GM12878 (cell line): ENCODE data around the gene SEC16A. TPM values are rescaled to one million over a fixed set of nuclear protein-coding genes. Genes with fewer than 3 reads are reported as not detected.
A peak's percentile ranks its signal among the peaks of the same experiment; 100 is the strongest.

ENCODE experiments used
- ASH2L ChIP-seq: fragments of 300-600, 200-600 bp; sonication (generic); IDR thresholded peaks from 2 replicates; pipeline ENCODE4 v1.6.1; 2017; ENCODE audit warnings: low read depth, mild to moderate bottlenecking, borderline replicate concordance
- BACH1 ChIP-seq: fragments of 450-650 bp; IDR thresholded peaks from 2 replicates; pipeline ENCODE4 v1.6.1; 2017; ENCODE audit warnings: mild to moderate bottlenecking, borderline replicate concordance
- CHD2 ChIP-seq: IDR thresholded peaks from 2 replicates; pipeline ENCODE4 v1.6.1; 2011; ENCODE audit warnings: low read depth, low read length, improper control_type of control experiment, borderline replicate concordance
- CUX1 ChIP-seq: IDR thresholded peaks from 2 replicates; pipeline ENCODE4 v1.6.1; 2012; ENCODE audit warnings: improper control_type of control experiment, low read depth, low read length; ENCODE audit not compliant: insufficient replicate concordance
- NFYA ChIP-seq: IDR thresholded peaks from 2 replicates; pipeline ENCODE4 v1.6.1; 2011; ENCODE audit warnings: low read depth, mild to moderate bottlenecking, low read length, improper control_type of control experiment, borderline replicate concordance
- NR2C1 ChIP-seq: fragments of 450-650 bp; IDR thresholded peaks from 2 replicates; pipeline ENCODE4 v1.6.1; 2017; ENCODE audit warnings: antibody characterized with exemption, mild to moderate bottlenecking, moderate library complexity
- NR2C2 ChIP-seq: IDR thresholded peaks from 2 replicates; pipeline ENCODE4 v1.6.1; 2011; ENCODE audit warnings: borderline replicate concordance, low read depth; ENCODE audit not compliant: control insufficient read depth, insufficient read length
- RAD51 ChIP-seq: fragments of 450-650 bp; IDR thresholded peaks from 2 replicates; pipeline ENCODE4 v1.6.1; 2016; ENCODE audit warnings: moderate library complexity, mild to moderate bottlenecking, inconsistent platforms
- RBBP5 ChIP-seq: fragments of 200-600 bp; sonication (generic); conservative IDR thresholded peaks from 2 replicates; pipeline ENCODE4 v1.6.1; 2016
- SRF ChIP-seq, 2 experiments: IDR thresholded peaks; 2 replicates each; pipeline ENCODE4 v1.6.1; 2011; ENCODE audit warnings: low read depth in 2 of 2, low read length in 2 of 2, mild to moderate bottlenecking in 1 of 2, moderate library complexity in 1 of 2
- TCF3 ChIP-seq: IDR thresholded peaks from 2 replicates; pipeline ENCODE4 v1.6.1; 2012; ENCODE audit warnings: low read depth, mild to moderate bottlenecking, low read length, borderline replicate concordance; ENCODE audit not compliant: insufficient read depth
- USF2 ChIP-seq: IDR thresholded peaks from 2 replicates; pipeline ENCODE4 v1.6.1; 2011; ENCODE audit warnings: low read depth, low read length, improper control_type of control experiment, borderline replicate concordance
- ZNF592 ChIP-seq: fragments of 450-650 bp; IDR thresholded peaks from 2 replicates; pipeline ENCODE4 v1.6.1; 2017; ENCODE audit warnings: mild to moderate bottlenecking, moderate library complexity
- ZNF687 ChIP-seq: fragments of 450-650 bp; IDR thresholded peaks from 2 replicates; pipeline ENCODE4 v1.6.1; 2017; ENCODE audit warnings: mild to moderate bottlenecking, moderate library complexity
- polyA plus RNA-seq, 11 experiments: library from polyadenylated mRNA; depleted of rRNA in 4 of 11; unstranded in 6 of 11; stranded (reverse) in 5 of 11; fragments of >200 nt; fragmentation: Nextera tagmentation in 4 of 11; fragmentation: Illumina TruSeq in 1 of 11; extraction: Ambion mirVana in 4 of 11; extraction: Trizol in 1 of 11; gene quantifications; 1 replicate in 1 of 11; 2 replicates in 10 of 11; pipeline versions ENCODE4 v1.2.1 to v1.2.3, GENCODE V29; 2011 to 2016; ENCODE audit warnings: inconsistent platforms in 2 of 11, missing spikeins in 2 of 11, low read depth in 1 of 11
- total RNA-seq, 4 experiments: library from RNA; depleted of rRNA in 3 of 4; stranded (reverse); fragments of >200 nt in 3 of 4; fragmentation: Illumina TruSeq in 1 of 4; extraction: Trizol in 1 of 4; gene quantifications; 2 replicates each; pipeline versions ENCODE4 v1.2.1 to v1.2.3, GENCODE V29; 2013 to 2021

The SEC16A gene
- total and polyA plus RNA-seq, 10 of the 15 experiments (the other 5 are each of a cell fraction or from before 2014, with no cell fraction given): 9.9 to 59.1 (median 21.7) TPM

GRCh38 chr9:136410500-136411287 is 72.1 kb downstream of the SEC16A start, which contains the start of the genes ENTR1 and PMPCA (continued):
- TF ChIP-seq ZNF687 (no peak), ASH2L (no peak), NR2C1 (0 out of 2 replicates have a peak, but pooled peaks have one; percentile 22), RAD51 (no peak), BACH1 (peak; percentile 41), NFYA (no peak), RBBP5 (no peak), CHD2 (peak; percentile 93), CUX1 (no peak), ZNF592 (no peak), TCF3 (peak; percentile 44; the same call in 1 of the 2 replicates), NR2C2 (no peak), USF2 (no peak), SRF (IDR thresholded peaks at IDR 0.05; ENCODE audit: low read depth in 2 of 2, low read length in 2 of 2) (no peak)
